ENCODE data around the gene WNT16. TPM values are rescaled to one million over a fixed set of nuclear protein-coding genes. Genes with fewer than 3 reads are reported as not detected.

The WNT16 gene
- total RNA-seq, 3 donors from 2014 or later, result 0.15 TPM; not detected in 2

DNA sequence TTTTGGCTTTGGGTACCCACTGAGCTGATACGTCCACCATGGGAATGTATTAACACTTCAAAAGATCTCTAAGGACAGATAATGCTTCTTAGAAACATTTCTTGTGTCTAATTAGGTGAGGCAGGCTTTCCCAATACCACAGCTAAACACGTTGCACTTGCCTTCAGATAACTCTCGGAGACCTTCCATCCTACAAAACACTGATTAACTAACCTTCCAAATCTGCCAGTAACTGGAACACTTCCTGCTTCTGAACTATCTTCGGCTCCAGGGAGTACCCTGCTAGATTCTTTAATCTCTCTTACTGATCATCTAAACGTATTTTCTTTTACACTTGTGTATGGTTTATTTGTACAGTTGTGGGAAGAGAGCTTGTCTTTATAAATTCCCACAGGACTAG is 1.1 kb upstream of the WNT16 start:
- no peak overlapping the region for H3K27ac ChIP-seq
- H3K9me3 ChIP-seq, result no peaks in the 10 kb centered on the region
- H3K36me3 ChIP-seq, result no peaks in the 10 kb centered on the region
- H3K27me3 ChIP-seq, result peaks cover 3 to 40% of the 10 kb centered on the region in 2 donors
- intact Hi-C loops (cut with DNase I; ENCODE audit: low total_unique reads), result no loop called here
- H3K4me3 ChIP-seq, result no peak overlapping the region
- no peak for TF ChIP-seq POLR2A (IDR thresholded peaks at IDR 0.05)
- no peak for TF ChIP-seq POLR2AphosphoS5 (IDR thresholded peaks at IDR 0.05)
- no peak for TF ChIP-seq CTCF (IDR thresholded peaks at IDR 0.05)
- DNase-seq (ENCODE audit: low spot score in 2 of 2), result no peak
- no peaks in the 10 kb centered on the region for H3K4me1 ChIP-seq

- H3K27ac ChIP-seq, result no peak overlapping the region
- no peaks in the 10 kb centered on the region for H3K36me3 ChIP-seq
- no peak for DNase-seq (ENCODE audit: low spot score in 2 of 2)
- intact Hi-C loops (cut with DNase I; ENCODE audit: low total_unique reads), result no loop called here
- no peaks in the 10 kb centered on the region for H3K4me1 ChIP-seq
- H3K27me3 ChIP-seq, result peaks cover 3 to 45% of the 10 kb centered on the region in 2 donors
- TF ChIP-seq POLR2A (IDR thresholded peaks at IDR 0.05), result no peak
- TF ChIP-seq POLR2AphosphoS5 (IDR thresholded peaks at IDR 0.05), result no peak
- TF ChIP-seq CTCF (IDR thresholded peaks at IDR 0.05), result no peak
- H3K4me3 ChIP-seq, result peak overlapping the region; percentile 14 to 44 (median 34)
- H3K9me3 ChIP-seq, result no peaks in the 10 kb centered on the region
These were observed 622 bp downstream of the WNT16 start for GRCh38 chr7:121329191-121330052.

GRCh38 chr7:121330053-121330833 is 1.4 kb downstream of the WNT16 start:
- Histone ChIP-seq H3K27me3 (peaks cover 3 to 53% of the 10 kb centered on the region in 2 donors), H3K36me3 (no peaks in the 10 kb centered on the region), H3K4me3 (peak overlapping the region; percentile 14 to 44 (median 34)), H3K27ac (no peak overlapping the region), H3K4me1 (no peaks in the 10 kb centered on the region), H3K9me3 (no peaks in the 10 kb centered on the region)
- TF ChIP-seq POLR2A (IDR thresholded peaks at IDR 0.05) (no peak), POLR2AphosphoS5 (IDR thresholded peaks at IDR 0.05) (no peak), CTCF (IDR thresholded peaks at IDR 0.05) (no peak)
- intact Hi-C loops (cut with DNase I; ENCODE audit: low total_unique reads), result no loop called here
- no peak for DNase-seq (ENCODE audit: low spot score in 2 of 2)

DNA sequence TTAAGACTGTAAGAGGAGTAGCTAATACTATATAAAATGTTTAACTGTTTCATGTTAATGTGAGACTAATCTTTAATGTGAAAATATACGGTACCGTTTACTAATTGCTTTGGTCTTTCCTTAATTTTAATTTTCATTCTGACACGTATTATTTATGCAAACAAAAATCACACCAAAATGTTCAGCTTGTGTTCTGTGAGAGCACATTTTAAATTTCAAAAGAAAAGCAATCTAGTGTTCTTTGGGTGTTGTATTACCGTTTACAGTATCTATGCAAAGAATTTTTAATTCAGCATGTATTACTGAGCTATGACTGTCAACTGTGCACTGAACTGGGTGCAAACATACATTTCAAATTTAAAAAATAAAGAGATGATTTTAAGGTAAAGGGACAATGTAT is 2.2 kb downstream of the WNT16 start:
- Histone ChIP-seq H3K36me3 (no peaks in the 10 kb centered on the region), H3K27me3 (peaks cover 3 to 55% of the 10 kb centered on the region in 2 donors), H3K27ac (no peak overlapping the region), H3K9me3 (no peaks in the 10 kb centered on the region), H3K4me3 (no peak overlapping the region), H3K4me1 (no peaks in the 10 kb centered on the region)
- DNase-seq (ENCODE audit: low spot score in 2 of 2), result no peak
- TF ChIP-seq POLR2AphosphoS5 (IDR thresholded peaks at IDR 0.05), result no peak
- no peak for TF ChIP-seq POLR2A (IDR thresholded peaks at IDR 0.05)
- TF ChIP-seq CTCF (IDR thresholded peaks at IDR 0.05), result no peak
- intact Hi-C loops (cut with DNase I; ENCODE audit: low total_unique reads), result no loop called here

- no peaks in the 10 kb centered on the region for H3K9me3 ChIP-seq
- H3K27me3 ChIP-seq, result peaks cover 3 to 55% of the 10 kb centered on the region in 2 donors
- intact Hi-C loops (cut with DNase I; ENCODE audit: low total_unique reads), result no loop called here
- no peak for DNase-seq (ENCODE audit: low spot score in 2 of 2)
- no peak overlapping the region for H3K27ac ChIP-seq
- H3K4me1 ChIP-seq, result no peaks in the 10 kb centered on the region
- no peak overlapping the region for H3K4me3 ChIP-seq
- no peaks in the 10 kb centered on the region for H3K36me3 ChIP-seq
- TF ChIP-seq CTCF (IDR thresholded peaks at IDR 0.05), result no peak
- TF ChIP-seq POLR2A (IDR thresholded peaks at IDR 0.05), result no peak
- TF ChIP-seq POLR2AphosphoS5 (IDR thresholded peaks at IDR 0.05), result no peak
These were observed 2.8 kb downstream of the WNT16 start for GRCh38 chr7:121331574-121331973.

All from breast epithelium (tissue), 4 donors.